Calu3 (cell line): ENCODE results near the gene SEMA6C. TPM values are rescaled to one million over a fixed set of nuclear protein-coding genes. Genes with fewer than 3 reads are reported as not detected.
A peak's percentile ranks its signal among the peaks of the same experiment; 100 is the strongest.

Experiments
- BruUV-seq: library from RNA; stranded (reverse); fragments of 400-500 nt; replicated peaks from 2 replicates; lab custom pipeline; 2021; lab: Mats Ljungman, UMichigan
- CTCF ChIA-PET: fragments of 300-600 bp; sonication (Branson Sonifier 250); formaldehyde crosslinking; loops from one replicate; lab custom pipeline; 2022; ENCODE audit warnings: antibody characterized with exemption; lab: Charles Lee
- DNase-seq: peaks from one replicate; pipeline ENCODE4 v3.0.0; 2022
- H3K27ac Mint-ChIP-seq: one replicate; pipeline ENCODE4 v1.8.0; 2022; ENCODE audit warnings: mixed read lengths; ENCODE audit not compliant: unreplicated experiment
- H3K27me3 Mint-ChIP-seq: one replicate; pipeline ENCODE4 v1.8.0; 2022; ENCODE audit warnings: mixed read lengths; ENCODE audit not compliant: unreplicated experiment
- H3K36me3 Mint-ChIP-seq: one replicate; pipeline ENCODE4 v1.8.0; 2022; ENCODE audit warnings: mild to moderate bottlenecking, moderate library complexity, mixed read lengths; ENCODE audit not compliant: insufficient read depth, unreplicated experiment
- H3K4me1 Mint-ChIP-seq: one replicate; pipeline ENCODE4 v1.8.0; 2022; ENCODE audit warnings: mild to moderate bottlenecking, low read depth, mixed read lengths; ENCODE audit not compliant: unreplicated experiment
- H3K4me3 Mint-ChIP-seq: one replicate; pipeline ENCODE4 v1.8.0; 2022; ENCODE audit warnings: mild to moderate bottlenecking, low read depth, moderate library complexity, mixed read lengths; ENCODE audit not compliant: unreplicated experiment
- H3K9me3 Mint-ChIP-seq: one replicate; pipeline ENCODE4 v1.8.0; 2022; ENCODE audit warnings: low read depth, mixed read lengths; ENCODE audit not compliant: unreplicated experiment
- CTCF ChIP-seq: fragments of 200-600 bp; IDR thresholded peaks from one replicate; pipeline ENCODE4 v1.8.0; 2022; ENCODE audit warnings: antibody characterized with exemption; ENCODE audit not compliant: unreplicated experiment
- intact Hi-C: fragments of 100-400 bp; cut with micrococcal nuclease; formaldehyde crosslinking; loops from one replicate; pipeline ENCODE4 v1.10.0; 2022; ENCODE audit not compliant: unreplicated experiment
- total RNA-seq: library from RNA; stranded (reverse); gene quantifications from 2 replicates; pipeline ENCODE4 v1.2.3, GENCODE V29; 2022

The SEMA6C gene
- total RNA-seq, 1 experiment from 2014 or later, result 2.5 TPM

- DNase-seq, result no peak
- no peaks in the 10 kb centered on the region for H3K9me3 Mint-ChIP-seq
- intact Hi-C loops, result no loop called here
- no peak overlapping the region for H3K27ac Mint-ChIP-seq
- H3K36me3 Mint-ChIP-seq, result peaks cover 14% of the 10 kb centered on the region
- TF ChIP-seq CTCF, result no peak
- no TSS peak for BruUV-seq
- CTCF ChIA-PET, result interaction anchor here (1.2 kb wide), 1 partner anchor 11 kb away, joined by 3 read pairs; the partner anchor contains the start of gene SEMA6C
- no peak overlapping the region for H3K4me3 Mint-ChIP-seq
- peaks cover 15% of the 10 kb centered on the region for H3K4me1 Mint-ChIP-seq
- H3K27me3 Mint-ChIP-seq, result peaks cover 89% of the 10 kb centered on the region
Measured at GRCh38 chr1:151135433-151136385, 10.7 kb downstream of the SEMA6C start.

- CTCF ChIA-PET, result interaction anchor here (1.2 to 1.3 kb wide), 2 partner anchors 12 to 17 kb away, joined by 3 read pairs; partner anchors contain the start of gene SEMA6C
Measured at GRCh38 chr1:151134991-151135390, 11.4 kb downstream of the SEMA6C start.

GRCh38 chr1:151134396-151134795 lies 12.0 kb downstream of the SEMA6C start:
- Mint-ChIP-seq H3K36me3 (peaks cover 14% of the 10 kb centered on the region), H3K4me3 (no peak overlapping the region), H3K27me3 (peaks cover 87% of the 10 kb centered on the region), H3K27ac (no peak overlapping the region), H3K4me1 (peaks cover 16% of the 10 kb centered on the region), H3K9me3 (no peaks in the 10 kb centered on the region)
- no peak for DNase-seq
- no TSS peak for BruUV-seq
- CTCF ChIA-PET, result interaction anchor here (0.6 to 1.3 kb wide), 2 partner anchors 18 to 911 kb away, joined by 3 to 5 read pairs; no protein-coding TSS in a partner anchor
- no peak for TF ChIP-seq CTCF
- intact Hi-C loops, result no loop called here

More at GRCh38 chr1:151134991-151135390, 11.4 kb downstream of the SEMA6C start:
- H3K9me3 Mint-ChIP-seq, result no peaks in the 10 kb centered on the region
- intact Hi-C loops, result no loop called here
- DNase-seq, result no peak
- no peak overlapping the region for H3K4me3 Mint-ChIP-seq
- no TSS peak for BruUV-seq
- H3K4me1 Mint-ChIP-seq, result peaks cover 16% of the 10 kb centered on the region
- H3K27ac Mint-ChIP-seq, result no peak overlapping the region
- H3K36me3 Mint-ChIP-seq, result peaks cover 14% of the 10 kb centered on the region
- no peak for TF ChIP-seq CTCF
- peaks cover 93% of the 10 kb centered on the region for H3K27me3 Mint-ChIP-seq

GRCh38 chr1:151133018-151133806 lies 13.2 kb downstream of the SEMA6C start:
- no peak for DNase-seq
- CTCF ChIA-PET, result interaction anchor here (1.3 kb wide), 1 partner anchor 19 kb away, joined by 3 read pairs; no protein-coding TSS in a partner anchor
- no peaks in the 10 kb centered on the region for H3K9me3 Mint-ChIP-seq
- H3K36me3 Mint-ChIP-seq, result peaks cover 14% of the 10 kb centered on the region
- no TSS peak for BruUV-seq
- H3K27me3 Mint-ChIP-seq, result peaks cover 75% of the 10 kb centered on the region
- peaks cover 16% of the 10 kb centered on the region for H3K4me1 Mint-ChIP-seq
- H3K4me3 Mint-ChIP-seq, result peak overlapping the region; percentile 20
- intact Hi-C loops, result no loop called here
- no peak overlapping the region for H3K27ac Mint-ChIP-seq
- TF ChIP-seq CTCF, result no peak
